Mesothelial cell of epicardium (in vitro differentiated cells): ENCODE measurements around the gene LCLAT1. TPM values are rescaled to one million over a fixed set of nuclear protein-coding genes. Genes with fewer than 3 reads are reported as not detected.

Experiments
- DNase-seq, 2 experiments: peaks; one replicate each; pipeline ENCODE4 v3.0.0; 2021; ENCODE audit warnings: low spot score in 2 of 2; ENCODE audit not compliant: unreplicated experiment in 2 of 2
- H3K27ac Mint-ChIP-seq: 2 replicates; pipeline ENCODE4 v1.8.0; 2021; ENCODE audit warnings: mixed read lengths
- H3K27me3 Mint-ChIP-seq: 2 replicates; pipeline ENCODE4 v1.8.0; 2021; ENCODE audit warnings: low read depth, mixed read lengths
- H3K36me3 Mint-ChIP-seq: 2 replicates; pipeline ENCODE4 v1.8.0; 2021; ENCODE audit warnings: mixed read lengths
- H3K4me1 Mint-ChIP-seq: 2 replicates; pipeline ENCODE4 v1.8.0; 2021; ENCODE audit warnings: mixed read lengths
- H3K4me3 Mint-ChIP-seq: 2 replicates; pipeline ENCODE4 v1.8.0; 2021; ENCODE audit warnings: mild to moderate bottlenecking, moderate library complexity, mixed read lengths
- H3K9me3 Mint-ChIP-seq: 2 replicates; pipeline ENCODE4 v1.8.0; 2021; ENCODE audit warnings: mixed read lengths
- total RNA-seq: library from RNA; stranded (reverse); gene quantifications from 3 replicates; pipeline ENCODE4 v1.2.1, GENCODE V29; 2021
- TF ChIP-seq, protein P1 (sequence below): fragments of 200-600 bp; sonication (generic); IDR thresholded peaks from one replicate; pipeline ENCODE4 v1.5.0; 2021; ENCODE audit warnings: antibody characterized with exemption; ENCODE audit not compliant: unreplicated experiment

The LCLAT1 gene
- total RNA-seq, 1 donor from 2014 or later: 23.2 TPM

DNA sequence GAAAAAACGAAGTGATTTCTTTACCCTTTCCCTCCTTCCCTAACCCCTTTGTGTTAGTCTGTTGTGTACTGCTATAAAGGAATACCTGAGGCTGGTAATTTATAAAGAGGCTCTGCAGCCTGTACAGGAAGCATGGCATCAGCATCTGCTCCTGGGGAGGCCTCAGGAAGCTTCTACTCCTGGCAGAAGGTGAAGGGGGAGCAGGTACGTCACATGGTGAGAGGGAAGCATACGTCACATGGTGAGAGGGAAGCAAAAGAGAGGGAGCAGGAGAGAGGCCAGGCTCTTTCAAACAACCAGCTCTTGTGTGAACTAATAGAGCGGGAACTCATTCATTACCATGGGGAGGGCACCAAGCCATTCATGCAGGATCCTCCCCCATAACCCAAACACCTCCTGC, 234.0 kb downstream of the LCLAT1 start:
- Mint-ChIP-seq H3K4me1 (no peaks in the 10 kb centered on the region), H3K27me3 (no peaks in the 10 kb centered on the region), H3K36me3 (no peaks in the 10 kb centered on the region), H3K27ac (no peak overlapping the region), H3K9me3 (no peaks in the 10 kb centered on the region), H3K4me3 (no peak overlapping the region)
- TF ChIP-seq, protein P1, sequence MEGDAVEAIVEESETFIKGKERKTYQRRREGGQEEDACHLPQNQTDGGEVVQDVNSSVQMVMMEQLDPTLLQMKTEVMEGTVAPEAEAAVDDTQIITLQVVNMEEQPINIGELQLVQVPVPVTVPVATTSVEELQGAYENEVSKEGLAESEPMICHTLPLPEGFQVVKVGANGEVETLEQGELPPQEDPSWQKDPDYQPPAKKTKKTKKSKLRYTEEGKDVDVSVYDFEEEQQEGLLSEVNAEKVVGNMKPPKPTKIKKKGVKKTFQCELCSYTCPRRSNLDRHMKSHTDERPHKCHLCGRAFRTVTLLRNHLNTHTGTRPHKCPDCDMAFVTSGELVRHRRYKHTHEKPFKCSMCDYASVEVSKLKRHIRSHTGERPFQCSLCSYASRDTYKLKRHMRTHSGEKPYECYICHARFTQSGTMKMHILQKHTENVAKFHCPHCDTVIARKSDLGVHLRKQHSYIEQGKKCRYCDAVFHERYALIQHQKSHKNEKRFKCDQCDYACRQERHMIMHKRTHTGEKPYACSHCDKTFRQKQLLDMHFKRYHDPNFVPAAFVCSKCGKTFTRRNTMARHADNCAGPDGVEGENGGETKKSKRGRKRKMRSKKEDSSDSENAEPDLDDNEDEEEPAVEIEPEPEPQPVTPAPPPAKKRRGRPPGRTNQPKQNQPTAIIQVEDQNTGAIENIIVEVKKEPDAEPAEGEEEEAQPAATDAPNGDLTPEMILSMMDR: no peak
- peak in 1 of 2 experiments; percentile 10 for DNase-seq

DNA sequence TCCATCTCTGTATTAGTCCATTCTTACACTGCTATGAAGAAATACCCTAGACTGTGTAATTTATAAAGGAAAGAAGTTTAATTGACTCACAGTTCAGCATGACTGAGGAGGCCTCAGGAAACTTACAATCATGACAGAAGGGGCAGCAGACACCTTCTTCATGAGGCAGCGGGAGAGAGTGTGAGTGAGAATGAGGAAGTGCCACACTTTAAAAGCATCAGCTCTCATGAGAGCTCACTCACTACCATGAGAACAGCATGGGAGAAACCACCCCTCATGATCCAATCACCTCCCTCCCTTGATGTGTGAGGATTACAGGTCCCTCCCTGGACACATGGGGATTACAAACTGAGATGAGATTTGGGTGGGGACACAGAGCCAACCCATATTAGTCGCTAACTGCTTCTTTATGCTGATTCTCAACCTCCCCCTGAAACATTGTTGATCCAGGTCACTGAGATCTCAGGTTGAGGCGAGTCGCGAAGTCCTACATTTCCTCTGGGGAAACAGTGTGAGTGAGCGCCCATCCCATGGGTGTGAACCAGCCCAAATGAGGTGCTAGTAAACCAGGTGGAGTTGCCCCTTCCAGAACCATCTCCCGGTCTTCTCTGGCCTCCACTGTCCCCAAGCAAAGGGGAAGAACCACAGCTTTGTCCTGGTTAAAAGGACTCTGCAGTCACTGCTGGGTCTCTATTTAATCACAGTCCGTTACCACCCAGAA, 236.3 kb downstream of the LCLAT1 start:
- Mint-ChIP-seq H3K9me3 (no peaks in the 10 kb centered on the region), H3K27ac (no peak overlapping the region), H3K4me1 (peaks cover under 1% of the 10 kb centered on the region), H3K27me3 (no peaks in the 10 kb centered on the region), H3K36me3 (no peaks in the 10 kb centered on the region), H3K4me3 (no peak overlapping the region)
- DNase-seq: peak in 1 of 2 experiments; percentile 16
- TF ChIP-seq, protein P1: no peak

DNA sequence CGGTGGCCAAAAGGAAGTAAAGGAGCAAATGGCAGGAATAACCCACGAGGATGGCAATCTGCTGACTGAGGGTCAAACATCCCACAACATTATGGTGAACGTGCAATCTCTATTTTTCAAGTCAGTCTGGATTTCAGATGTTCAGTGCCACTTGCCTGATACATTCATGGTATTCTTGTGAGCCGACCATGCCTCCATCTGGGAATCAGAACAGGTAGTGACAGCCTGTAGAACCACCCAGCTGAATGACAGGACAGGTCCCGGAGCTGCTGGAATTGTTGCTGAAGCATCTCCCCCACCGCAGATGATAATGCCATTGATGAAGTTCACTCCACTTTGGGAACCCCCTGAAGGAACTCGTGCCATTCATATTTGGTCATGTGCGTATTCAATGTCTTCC, 237.0 kb downstream of the LCLAT1 start:
- no peaks in the 10 kb centered on the region for H3K27me3 Mint-ChIP-seq
- DNase-seq: peak in 1 of 2 experiments; percentile 14
- peaks cover 6% of the 10 kb centered on the region for H3K4me1 Mint-ChIP-seq
- TF ChIP-seq, protein P1: no peak
- no peak overlapping the region for H3K4me3 Mint-ChIP-seq
- no peaks in the 10 kb centered on the region for H3K9me3 Mint-ChIP-seq
- no peak overlapping the region for H3K27ac Mint-ChIP-seq
- no peaks in the 10 kb centered on the region for H3K36me3 Mint-ChIP-seq

DNA sequence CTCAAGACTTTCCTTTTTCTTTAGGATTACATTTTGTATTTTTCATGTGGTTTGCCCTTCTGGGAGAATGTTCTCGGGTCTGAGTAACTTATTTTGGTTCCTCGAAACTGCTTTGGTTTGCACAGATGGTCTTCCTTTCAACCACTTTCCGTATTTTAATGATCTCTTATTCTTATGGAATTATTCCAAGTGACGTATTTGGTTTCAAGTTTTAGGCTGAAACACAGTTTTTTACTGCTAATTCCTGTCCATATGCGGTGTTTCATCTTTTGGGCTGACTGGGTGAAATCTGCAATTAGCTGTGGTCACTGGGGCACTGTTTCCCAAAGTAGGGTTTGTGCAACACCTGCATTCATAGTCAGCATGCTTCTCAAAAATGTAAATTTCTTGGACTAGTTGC, 237.5 kb downstream of the LCLAT1 start:
- DNase-seq: no peak
- Mint-ChIP-seq H3K27me3 (no peaks in the 10 kb centered on the region), H3K9me3 (no peaks in the 10 kb centered on the region), H3K4me1 (peaks cover 10% of the 10 kb centered on the region), H3K36me3 (no peaks in the 10 kb centered on the region), H3K27ac (no peak overlapping the region), H3K4me3 (no peak overlapping the region)
- TF ChIP-seq, protein P1: no peak

DNA sequence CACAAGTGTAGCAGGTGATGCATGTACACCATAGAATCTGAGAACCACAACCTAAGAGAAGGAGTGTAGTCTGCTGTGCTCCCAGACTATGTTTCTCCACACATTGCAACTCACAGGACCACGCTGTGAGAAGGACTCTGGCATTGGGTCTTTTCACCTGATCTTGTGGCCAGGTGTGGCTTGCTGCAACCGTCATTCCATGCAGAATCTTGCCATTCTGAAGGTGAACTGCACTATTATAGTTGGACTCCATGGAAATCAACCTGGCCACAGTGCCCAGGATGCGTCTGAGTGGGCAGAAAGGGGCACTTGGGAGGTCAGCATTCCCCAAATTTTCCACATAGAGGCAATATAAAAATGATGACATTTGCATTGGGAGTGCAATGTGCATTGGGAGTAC, 237.9 kb downstream of the LCLAT1 start:
- Mint-ChIP-seq H3K4me3 (no peak overlapping the region), H3K27me3 (no peaks in the 10 kb centered on the region), H3K9me3 (no peaks in the 10 kb centered on the region), H3K36me3 (no peaks in the 10 kb centered on the region), H3K4me1 (peaks cover 14% of the 10 kb centered on the region), H3K27ac (no peak overlapping the region)
- TF ChIP-seq, protein P1: no peak
- DNase-seq: peak in 1 of 2 experiments; percentile 5
